Measurements from ENCODE around the gene INKA1.
"Not testable (repeated sequence)": the region's sequence is repeated elsewhere in the genome, so short reads cannot be mapped to it uniquely, and the experiment has no call there.

INKA1 gene

DNA sequence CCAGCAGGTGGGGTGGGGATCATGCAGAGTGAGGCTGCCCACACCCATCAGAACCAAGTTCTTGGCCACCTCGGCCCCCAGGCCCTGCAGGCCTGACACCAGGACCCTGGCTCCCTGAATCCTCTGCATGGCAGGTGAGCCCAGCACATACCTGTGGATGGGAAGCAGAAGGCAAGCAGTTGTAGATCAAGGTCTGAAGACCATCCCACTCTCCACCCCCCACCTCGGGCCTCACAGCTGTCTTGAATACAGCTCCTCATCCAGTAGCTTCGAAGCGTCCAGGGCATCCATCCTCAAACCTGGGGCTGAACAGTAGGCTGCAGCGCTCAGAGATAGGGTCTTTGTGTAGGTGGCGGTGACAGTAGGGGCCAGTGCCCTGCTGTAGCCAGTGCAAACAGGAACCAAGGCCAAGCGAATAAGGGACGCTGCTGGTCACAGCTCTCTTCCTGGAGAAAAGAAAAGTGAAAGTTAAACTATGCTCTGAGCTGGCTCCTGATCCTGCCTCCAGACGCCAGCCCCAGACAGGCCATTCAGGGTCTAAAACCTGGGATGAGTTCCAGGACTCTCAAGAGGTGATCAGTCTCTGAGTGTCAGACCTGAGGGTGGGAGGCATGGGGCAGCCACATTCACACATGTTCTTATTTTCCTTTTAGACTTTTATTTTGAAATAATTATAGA, 10.6 kb downstream of the INKA1 start, which contains the start of gene UBA7:
UBA7 (minus strand) TSS at position 457 of the 678 bp plus-strand sequence; CDS start at position 291, 166 bp downstream.
- TF ChIP-seq CTCF (conservative IDR thresholded peaks at IDR 0.05; ENCODE audit: low read depth, low read length), result no peak
- peak within 1 kb of the TSS; percentile 64 for H3K4me3 ChIP-seq (ENCODE audit: low read depth, low read length)
- DNase-seq (ENCODE audit: low read depth), result peak; percentile 88

GRCh38 chr3:49823131-49823530, 20.1 kb downstream of the INKA1 start:
- not testable (repeated sequence) for DNase-seq (ENCODE audit: low read depth); H3K4me3 ChIP-seq (ENCODE audit: low read depth, low read length)

DNA sequence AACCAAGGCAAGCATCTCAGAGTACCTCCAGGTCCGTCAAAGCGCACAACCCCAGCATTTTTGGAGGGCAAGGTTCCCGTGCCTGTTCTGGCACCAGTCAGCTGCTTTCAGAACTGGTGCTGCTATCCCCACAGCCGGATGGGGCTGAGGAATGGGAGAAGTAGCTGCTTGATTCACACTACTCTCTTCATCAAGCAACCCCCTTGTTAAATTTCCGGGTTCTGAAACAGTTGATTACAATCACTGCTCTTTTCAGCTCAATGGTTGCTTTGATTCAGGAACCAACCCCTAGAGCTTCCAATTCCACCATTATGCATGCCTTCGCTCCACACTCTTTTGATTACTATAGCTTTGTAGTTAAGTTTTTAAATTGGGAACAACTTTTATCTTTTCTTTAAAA, 23.0 kb downstream of the INKA1 start:
- no peak for DNase-seq (ENCODE audit: low read depth)
- TF ChIP-seq CTCF (conservative IDR thresholded peaks at IDR 0.05; ENCODE audit: low read depth, low read length), result no peak
- no peak overlapping the region for H3K4me3 ChIP-seq (ENCODE audit: low read depth, low read length)

GRCh38 chr3:49831341-49831740, 28.3 kb downstream of the INKA1 start:
- no peak overlapping the region for H3K4me3 ChIP-seq (ENCODE audit: low read depth, low read length)
- TF ChIP-seq CTCF (conservative IDR thresholded peaks at IDR 0.05; ENCODE audit: low read depth, low read length), result no peak
- DNase-seq (ENCODE audit: low read depth), result no peak

GRCh38 chr3:49839193-49839809, 36.2 kb downstream of the INKA1 start:
- peak; percentile 89 for DNase-seq (ENCODE audit: low read depth)
- peak; percentile 96 for TF ChIP-seq CTCF (conservative IDR thresholded peaks at IDR 0.05; ENCODE audit: low read depth, low read length)
- H3K4me3 ChIP-seq (ENCODE audit: low read depth, low read length), result no peak overlapping the region

GRCh38 chr3:49840388-49840787, 37.3 kb downstream of the INKA1 start:
- TF ChIP-seq CTCF (conservative IDR thresholded peaks at IDR 0.05; ENCODE audit: low read depth, low read length), result no peak
- no peak overlapping the region for H3K4me3 ChIP-seq (ENCODE audit: low read depth, low read length)
- peak; percentile 24 for DNase-seq (ENCODE audit: low read depth)

DNA sequence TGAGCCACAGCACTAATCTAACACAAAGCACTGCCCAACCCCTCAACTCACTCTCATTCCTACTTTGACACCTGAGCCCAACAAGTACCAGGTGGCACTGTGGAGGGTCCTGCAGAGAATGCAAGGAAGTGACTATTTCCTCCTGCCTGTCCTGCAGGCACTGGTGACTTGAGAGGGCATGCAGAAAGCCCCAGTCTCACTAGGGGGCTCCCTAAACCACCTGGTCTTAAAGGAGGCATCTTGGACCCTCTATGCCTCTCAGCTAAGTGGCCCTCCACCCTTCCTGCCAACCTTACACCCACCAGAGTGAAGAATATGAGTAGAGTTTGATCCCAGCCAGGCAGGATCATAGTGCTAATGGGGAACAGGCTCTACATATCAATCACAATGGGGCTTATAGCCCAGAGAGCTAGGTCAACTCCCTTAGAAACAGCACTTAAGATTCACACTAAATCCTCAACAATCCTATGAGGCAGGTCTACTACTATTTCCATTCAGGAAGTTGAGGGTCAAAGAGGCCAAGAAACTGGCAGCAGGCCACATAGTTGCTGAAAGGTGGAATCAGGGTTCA, 38.1 kb downstream of the INKA1 start:
- DNase-seq (ENCODE audit: low read depth), result peak; percentile 33
- TF ChIP-seq CTCF (conservative IDR thresholded peaks at IDR 0.05; ENCODE audit: low read depth, low read length), result peak; percentile 53
- no peak overlapping the region for H3K4me3 ChIP-seq (ENCODE audit: low read depth, low read length)
